ENCODE results near the gene FOXO3. TPM values are rescaled to one million over a fixed set of nuclear protein-coding genes. Genes with fewer than 3 reads are reported as not detected.

The FOXO3 gene
- total RNA-seq, 6 experiments from 2014 or later, result 21.1 to 28.9 (median 24.2) TPM

GRCh38 chr6:108622641-108623298, 62.1 kb downstream of the FOXO3 start:
- Mint-ChIP-seq H3K4me1 (ENCODE audit: low read depth) (peaks cover 76% of the 10 kb centered on the region), H3K27me3 (ENCODE audit: insufficient read depth) (no peaks in the 10 kb centered on the region; the same call in none of the 2 replicates), H3K27ac (peak overlapping the region; percentile 98), H3K4me3 (peak overlapping the region; percentile 82), H3K36me3 (ENCODE audit: low read depth) (peaks cover 4% of the 10 kb centered on the region; the same call in 1 of the 2 replicates), H3K9me3 (no peaks in the 10 kb centered on the region)
- peak; percentile 46; the same call in 1 of the 2 replicates for TF ChIP-seq CTCF (IDR thresholded peaks at IDR 0.05)
- peak; percentile 89 for DNase-seq

- no peak for DNase-seq
- H3K9me3 Mint-ChIP-seq, result no peaks in the 10 kb centered on the region
- H3K4me1 Mint-ChIP-seq (ENCODE audit: low read depth), result peaks cover 82% of the 10 kb centered on the region
- TF ChIP-seq CTCF (IDR thresholded peaks at IDR 0.05), result no peak
- no peaks in the 10 kb centered on the region; the same call in 1 of the 2 replicates for H3K27me3 Mint-ChIP-seq (ENCODE audit: insufficient read depth)
- H3K36me3 Mint-ChIP-seq (ENCODE audit: low read depth), result no peaks in the 10 kb centered on the region
- H3K4me3 Mint-ChIP-seq, result no peak overlapping the region
- H3K27ac Mint-ChIP-seq, result peak overlapping the region; percentile 98; the same call in 1 of the 2 replicates
These were observed 63.3 kb downstream of the FOXO3 start for GRCh38 chr6:108623995-108624394.

GRCh38 chr6:108625581-108625980, 64.9 kb downstream of the FOXO3 start:
- no peak for DNase-seq
- Mint-ChIP-seq H3K27me3 (ENCODE audit: insufficient read depth) (no peaks in the 10 kb centered on the region; the same call in 1 of the 2 replicates), H3K4me1 (ENCODE audit: low read depth) (peaks cover 82% of the 10 kb centered on the region), H3K27ac (no peak overlapping the region), H3K36me3 (ENCODE audit: low read depth) (no peaks in the 10 kb centered on the region), H3K4me3 (no peak overlapping the region), H3K9me3 (no peaks in the 10 kb centered on the region)
- TF ChIP-seq CTCF (IDR thresholded peaks at IDR 0.05), result no peak

- no peak overlapping the region for H3K4me3 Mint-ChIP-seq
- no peaks in the 10 kb centered on the region; the same call in 1 of the 2 replicates for H3K27me3 Mint-ChIP-seq (ENCODE audit: insufficient read depth)
- no peaks in the 10 kb centered on the region for H3K36me3 Mint-ChIP-seq (ENCODE audit: low read depth)
- TF ChIP-seq CTCF (IDR thresholded peaks at IDR 0.05), result no peak
- H3K9me3 Mint-ChIP-seq, result no peaks in the 10 kb centered on the region
- peaks cover 77% of the 10 kb centered on the region for H3K4me1 Mint-ChIP-seq (ENCODE audit: low read depth)
- no peak overlapping the region for H3K27ac Mint-ChIP-seq
- DNase-seq, result no peak
These were observed 66.1 kb downstream of the FOXO3 start for GRCh38 chr6:108626777-108627176.

GRCh38 chr6:108627692-108628550, 67.2 kb downstream of the FOXO3 start:
- H3K4me1 Mint-ChIP-seq (ENCODE audit: low read depth), result peaks cover 72% of the 10 kb centered on the region
- peak overlapping the region; percentile 52; the same call in 1 of the 2 replicates for H3K4me3 Mint-ChIP-seq
- no peaks in the 10 kb centered on the region; the same call in 1 of the 2 replicates for H3K27me3 Mint-ChIP-seq (ENCODE audit: insufficient read depth)
- no peaks in the 10 kb centered on the region for H3K36me3 Mint-ChIP-seq (ENCODE audit: low read depth)
- peak overlapping the region; percentile 44; the same call in 1 of the 2 replicates for H3K27ac Mint-ChIP-seq
- no peak for TF ChIP-seq CTCF (IDR thresholded peaks at IDR 0.05)
- DNase-seq, result peak; percentile 51
- no peaks in the 10 kb centered on the region for H3K9me3 Mint-ChIP-seq
